ENCODE measurements around the gene PTPRG.

The PTPRG gene

GRCh38 chr3:61618231-61618630 lies 56.9 kb downstream of the PTPRG start:
- no peak for DNase-seq (ENCODE audit: low read depth in 2 of 2)

GRCh38 chr3:61618871-61619270 lies 57.5 kb downstream of the PTPRG start:
- DNase-seq (ENCODE audit: low read depth in 2 of 2): no peak

GRCh38 chr3:61620073-61620472 lies 58.7 kb downstream of the PTPRG start:
- DNase-seq (ENCODE audit: low read depth in 2 of 2): no peak

GRCh38 chr3:61624300-61624699 lies 62.9 kb downstream of the PTPRG start:
- no peak for DNase-seq (ENCODE audit: low read depth in 2 of 2)

- no peak for DNase-seq (ENCODE audit: low read depth in 2 of 2)
Observed at GRCh38 chr3:61625429-61625828, 64.1 kb downstream of the PTPRG start.

GRCh38 chr3:61626484-61626883 lies 65.1 kb downstream of the PTPRG start:
- DNase-seq (ENCODE audit: low read depth in 2 of 2): no peak

- DNase-seq (ENCODE audit: low read depth in 2 of 2): peak; percentile 84 to 85
Observed at GRCh38 chr3:61627768-61628185, 66.4 kb downstream of the PTPRG start.

GRCh38 chr3:61628636-61629035 lies 67.3 kb downstream of the PTPRG start:
- DNase-seq (ENCODE audit: low read depth in 2 of 2): no peak

GRCh38 chr3:61629442-61629841 lies 68.1 kb downstream of the PTPRG start:
- no peak for DNase-seq (ENCODE audit: low read depth in 2 of 2)

- DNase-seq (ENCODE audit: low read depth in 2 of 2): no peak
Observed at GRCh38 chr3:61631108-61631769, 69.9 kb downstream of the PTPRG start.

- no peak for DNase-seq (ENCODE audit: low read depth in 2 of 2)
Observed at GRCh38 chr3:61632568-61633175, 71.3 kb downstream of the PTPRG start.

- no peak for DNase-seq (ENCODE audit: low read depth in 2 of 2)
Observed at GRCh38 chr3:61634678-61635077, 73.3 kb downstream of the PTPRG start.

GRCh38 chr3:61637088-61638051 lies 76.0 kb downstream of the PTPRG start:
- no peak for DNase-seq (ENCODE audit: low read depth in 2 of 2)

- DNase-seq (ENCODE audit: low read depth in 2 of 2): peak; percentile 47 to 52
Observed at GRCh38 chr3:61638741-61639140, 77.4 kb downstream of the PTPRG start.

- no peak for DNase-seq (ENCODE audit: low read depth in 2 of 2)
Observed at GRCh38 chr3:61639991-61640390, 78.6 kb downstream of the PTPRG start.

- DNase-seq (ENCODE audit: low read depth in 2 of 2): no peak
Observed at GRCh38 chr3:61645148-61645547, 83.8 kb downstream of the PTPRG start.

GRCh38 chr3:61646360-61646759 lies 85.0 kb downstream of the PTPRG start:
- no peak for DNase-seq (ENCODE audit: low read depth in 2 of 2)

GRCh38 chr3:61646851-61647525 lies 85.6 kb downstream of the PTPRG start:
- DNase-seq (ENCODE audit: low read depth in 2 of 2): no peak

- DNase-seq (ENCODE audit: low read depth in 2 of 2): no peak
Observed at GRCh38 chr3:61648481-61648880, 87.1 kb downstream of the PTPRG start.

GRCh38 chr3:61649381-61650170 lies 88.2 kb downstream of the PTPRG start:
- no peak for DNase-seq (ENCODE audit: low read depth in 2 of 2)

GRCh38 chr3:61650276-61650675 lies 88.9 kb downstream of the PTPRG start:
- peak; percentile 95 for DNase-seq (ENCODE audit: low read depth in 2 of 2)
